ENCODE results near the gene PEDS1. TPM values are rescaled to one million over a fixed set of nuclear protein-coding genes. Genes with fewer than 3 reads are reported as not detected.

PEDS1 gene
- total RNA-seq, 1 donor from 2014 or later = 44.1 TPM

DNA sequence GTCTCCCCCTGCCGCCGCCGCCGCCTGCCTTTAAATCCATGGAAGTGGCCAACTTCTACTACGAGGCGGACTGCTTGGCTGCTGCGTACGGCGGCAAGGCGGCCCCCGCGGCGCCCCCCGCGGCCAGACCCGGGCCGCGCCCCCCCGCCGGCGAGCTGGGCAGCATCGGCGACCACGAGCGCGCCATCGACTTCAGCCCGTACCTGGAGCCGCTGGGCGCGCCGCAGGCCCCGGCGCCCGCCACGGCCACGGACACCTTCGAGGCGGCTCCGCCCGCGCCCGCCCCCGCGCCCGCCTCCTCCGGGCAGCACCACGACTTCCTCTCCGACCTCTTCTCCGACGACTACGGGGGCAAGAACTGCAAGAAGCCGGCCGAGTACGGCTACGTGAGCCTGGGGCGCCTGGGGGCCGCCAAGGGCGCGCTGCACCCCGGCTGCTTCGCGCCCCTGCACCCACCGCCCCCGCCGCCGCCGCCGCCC lies 37.6 kb upstream of the PEDS1 start:
- TF ChIP-seq, protein P1, sequence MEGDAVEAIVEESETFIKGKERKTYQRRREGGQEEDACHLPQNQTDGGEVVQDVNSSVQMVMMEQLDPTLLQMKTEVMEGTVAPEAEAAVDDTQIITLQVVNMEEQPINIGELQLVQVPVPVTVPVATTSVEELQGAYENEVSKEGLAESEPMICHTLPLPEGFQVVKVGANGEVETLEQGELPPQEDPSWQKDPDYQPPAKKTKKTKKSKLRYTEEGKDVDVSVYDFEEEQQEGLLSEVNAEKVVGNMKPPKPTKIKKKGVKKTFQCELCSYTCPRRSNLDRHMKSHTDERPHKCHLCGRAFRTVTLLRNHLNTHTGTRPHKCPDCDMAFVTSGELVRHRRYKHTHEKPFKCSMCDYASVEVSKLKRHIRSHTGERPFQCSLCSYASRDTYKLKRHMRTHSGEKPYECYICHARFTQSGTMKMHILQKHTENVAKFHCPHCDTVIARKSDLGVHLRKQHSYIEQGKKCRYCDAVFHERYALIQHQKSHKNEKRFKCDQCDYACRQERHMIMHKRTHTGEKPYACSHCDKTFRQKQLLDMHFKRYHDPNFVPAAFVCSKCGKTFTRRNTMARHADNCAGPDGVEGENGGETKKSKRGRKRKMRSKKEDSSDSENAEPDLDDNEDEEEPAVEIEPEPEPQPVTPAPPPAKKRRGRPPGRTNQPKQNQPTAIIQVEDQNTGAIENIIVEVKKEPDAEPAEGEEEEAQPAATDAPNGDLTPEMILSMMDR (IDR thresholded peaks at IDR 0.05; ENCODE audit: insufficient read depth, low read depth, low read length) = no peak
- TF ChIP-seq EZH2 (IDR thresholded peaks at IDR 0.05; ENCODE audit: insufficient read depth, low read length) = no peak
- peaks cover 34% of the 10 kb centered on the region for H3K79me2 ChIP-seq (ENCODE audit: insufficient read depth, low read length)
- peak overlapping the region; percentile 72 for H3K4me3 Mint-ChIP-seq (ENCODE audit: unreplicated experiment)
- H3K9ac ChIP-seq (ENCODE audit: low read length) = peak overlapping the region; percentile 96
- peaks cover 33% of the 10 kb centered on the region for H4K20me1 ChIP-seq (ENCODE audit: insufficient read depth, low read length)
- DNase-seq (ENCODE audit: low read depth) (no peak), FAIRE-seq (no peak)
- no peak overlapping the region for H2AFZ ChIP-seq (ENCODE audit: low read depth, low read length)
- peak overlapping the region; percentile 96 for H3K4me2 ChIP-seq (ENCODE audit: low read length)
- no peak overlapping the region for H3K27ac Mint-ChIP-seq (ENCODE audit: unreplicated experiment)
- H3K27me3 Mint-ChIP-seq (ENCODE audit: low read depth, unreplicated experiment) = peaks cover 2% of the 10 kb centered on the region
- no peaks in the 10 kb centered on the region for H3K9me3 ChIP-seq (ENCODE audit: insufficient read depth, low read depth, low read length)
- H3K36me3 Mint-ChIP-seq (ENCODE audit: low read depth, unreplicated experiment) = peaks cover 8% of the 10 kb centered on the region
- peaks cover 18% of the 10 kb centered on the region for H3K4me1 Mint-ChIP-seq (ENCODE audit: low read depth, unreplicated experiment)
- H3K4me3 ChIP-seq (ENCODE audit: insufficient read depth, low read depth, low read length) = peak overlapping the region; percentile 97
- no peaks in the 10 kb centered on the region for H3K27me3 ChIP-seq (ENCODE audit: insufficient read depth, low read length)
- H3K4me1 ChIP-seq (ENCODE audit: insufficient read depth, low read length) = peaks cover 27% of the 10 kb centered on the region
- no peaks in the 10 kb centered on the region for H3K36me3 ChIP-seq (ENCODE audit: insufficient read depth, low read length)
- peak overlapping the region; percentile 98 for H3K27ac ChIP-seq (ENCODE audit: low read depth, low read length)
- no peaks in the 10 kb centered on the region for H3K9me3 Mint-ChIP-seq (ENCODE audit: unreplicated experiment)

DNA sequence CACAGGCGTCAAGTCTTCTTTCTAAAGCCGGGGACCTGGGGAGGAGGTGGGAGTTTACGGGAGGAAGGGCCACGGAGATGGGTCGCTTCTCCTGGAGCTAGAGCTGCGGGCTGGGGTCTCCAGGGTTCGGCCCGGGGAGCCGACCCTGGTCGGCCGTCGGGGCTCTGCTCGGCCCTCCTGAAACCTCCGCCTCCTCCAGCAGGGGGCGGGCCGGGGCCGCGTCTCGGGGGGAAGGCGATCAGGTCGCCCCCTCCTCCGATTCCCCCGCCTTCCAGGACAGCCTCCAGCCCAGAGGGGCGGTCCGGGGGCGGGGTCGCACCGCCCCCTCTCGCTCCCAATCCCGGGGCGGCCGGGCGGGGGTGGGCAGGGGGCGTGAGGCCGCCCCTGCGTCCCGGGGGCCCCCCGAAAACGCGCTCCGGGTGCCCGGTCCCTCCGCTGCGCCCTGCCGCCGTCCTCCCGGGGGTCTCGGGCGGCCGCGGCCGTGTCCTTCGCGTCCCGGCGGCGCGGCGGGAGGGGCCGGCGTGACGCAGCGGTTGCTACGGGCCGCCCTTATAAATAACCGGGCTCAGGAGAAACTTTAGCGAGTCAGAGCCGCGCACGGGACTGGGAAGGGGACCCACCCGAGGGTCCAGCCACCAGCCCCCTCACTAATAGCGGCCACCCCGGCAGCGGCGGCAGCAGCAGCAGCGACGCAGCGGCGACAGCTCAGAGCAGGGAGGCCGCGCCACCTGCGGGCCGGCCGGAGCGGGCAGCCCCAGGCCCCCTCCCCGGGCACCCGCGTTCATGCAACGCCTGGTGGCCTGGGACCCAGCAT lies 36.9 kb upstream of the PEDS1 start, which contains the start of gene CEBPB:
TSS of gene CEBPB (plus strand) at position 580 of the 814 bp plus-strand sequence. CDS start at position 784, 204 bp downstream.
- Mint-ChIP-seq H3K27ac (ENCODE audit: unreplicated experiment) (peak within 1 kb of the TSS; percentile 89), H3K36me3 (ENCODE audit: low read depth, unreplicated experiment) (peaks cover 8% of the 10 kb centered on the region), H3K27me3 (ENCODE audit: low read depth, unreplicated experiment) (peaks cover 7% of the 10 kb centered on the region), H3K4me3 (ENCODE audit: unreplicated experiment) (peak within 1 kb of the TSS; percentile 86), H3K4me1 (ENCODE audit: low read depth, unreplicated experiment) (peaks cover 16% of the 10 kb centered on the region), H3K9me3 (ENCODE audit: unreplicated experiment) (no peaks in the 10 kb centered on the region)
- peaks cover 34% of the 10 kb centered on the region for H3K79me2 ChIP-seq (ENCODE audit: insufficient read depth, low read length)
- H3K27ac ChIP-seq (ENCODE audit: low read depth, low read length) = peak within 1 kb of the TSS; percentile 98
- no peak for FAIRE-seq
- TF ChIP-seq, protein P1 (IDR thresholded peaks at IDR 0.05; ENCODE audit: insufficient read depth, low read depth, low read length) = peak; percentile 39
- no peak for TF ChIP-seq EZH2 (IDR thresholded peaks at IDR 0.05; ENCODE audit: insufficient read depth, low read length)
- no peaks in the 10 kb centered on the region for H3K9me3 ChIP-seq (ENCODE audit: insufficient read depth, low read depth, low read length)
- H3K4me1 ChIP-seq (ENCODE audit: insufficient read depth, low read length) = peaks cover 27% of the 10 kb centered on the region
- no peaks in the 10 kb centered on the region for H3K36me3 ChIP-seq (ENCODE audit: insufficient read depth, low read length)
- H3K4me2 ChIP-seq (ENCODE audit: low read length) = peak within 1 kb of the TSS; percentile 96
- H4K20me1 ChIP-seq (ENCODE audit: insufficient read depth, low read length) = peaks cover 31% of the 10 kb centered on the region
- peak within 1 kb of the TSS; percentile 97 for H3K4me3 ChIP-seq (ENCODE audit: insufficient read depth, low read depth, low read length)
- peak within 1 kb of the TSS; percentile 96 for H3K9ac ChIP-seq (ENCODE audit: low read length)
- H3K27me3 ChIP-seq (ENCODE audit: insufficient read depth, low read length) = no peaks in the 10 kb centered on the region
- peak within 1 kb of the TSS; percentile 70 for H2AFZ ChIP-seq (ENCODE audit: low read depth, low read length)
- peak; percentile 58 for DNase-seq (ENCODE audit: low read depth)
